GM11168 (cell line): Measurements from ENCODE around the gene GFM1.

ENCODE experiments used
- in situ Hi-C: fragments of 300-500 bp; cut with MboI; formaldehyde crosslinking; loops from one replicate; pipeline ENCODE4 v1.12.0; 2022; ENCODE audit warnings: low sequenced_read_pairs; ENCODE audit not compliant: unreplicated experiment

Gene GFM1

GRCh38 chr3:158722108-158722507, 77.8 kb downstream of the GFM1 start:
- in situ Hi-C loops, result no loop called here

GRCh38 chr3:158723991-158724390, 79.7 kb downstream of the GFM1 start:
- in situ Hi-C loops, result no loop called here

GRCh38 chr3:158725348-158726011, 81.2 kb downstream of the GFM1 start:
- in situ Hi-C loops, result loop anchor here (5.0 kb wide), 1 partner anchor 67 kb away; no protein-coding TSS in a partner anchor

GRCh38 chr3:158727206-158728060, 83.1 kb downstream of the GFM1 start:
- in situ Hi-C loops, result loop anchor here (5.0 kb wide), 1 partner anchor 65 kb away; no protein-coding TSS in a partner anchor

- in situ Hi-C loops, result loop anchor here (5.0 kb wide), 1 partner anchor 64 kb away; no protein-coding TSS in a partner anchor
These were observed 83.7 kb downstream of the GFM1 start for GRCh38 chr3:158728061-158728377.

- in situ Hi-C loops, result loop anchor here (5.0 kb wide), 1 partner anchor 63 kb away; no protein-coding TSS in a partner anchor
These were observed 84.5 kb downstream of the GFM1 start for GRCh38 chr3:158728851-158729250.

GRCh38 chr3:158731486-158731885, 87.2 kb downstream of the GFM1 start:
- in situ Hi-C loops, result no loop called here

- in situ Hi-C loops, result no loop called here
These were observed 87.9 kb downstream of the GFM1 start, which contains the start of gene RARRES1 for GRCh38 chr3:158731938-158732855. Gene RARRES1, minus strand, starts transcription at chr3:158732457. Its CDS starts 42 bp downstream, at chr3:158732415.

GRCh38 chr3:158732856-158733200, 88.5 kb downstream of the GFM1 start:
- in situ Hi-C loops, result no loop called here

- in situ Hi-C loops, result no loop called here
These were observed 89.3 kb downstream of the GFM1 start for GRCh38 chr3:158733656-158734055.

GRCh38 chr3:158735296-158736033, 91.1 kb downstream of the GFM1 start:
- in situ Hi-C loops, result no loop called here

- in situ Hi-C loops, result no loop called here
These were observed 93.1 kb downstream of the GFM1 start for GRCh38 chr3:158737410-158737809.

- in situ Hi-C loops, result no loop called here
These were observed 93.8 kb downstream of the GFM1 start for GRCh38 chr3:158737976-158738615.

- in situ Hi-C loops, result no loop called here
These were observed 94.3 kb downstream of the GFM1 start for GRCh38 chr3:158738653-158739052.

GRCh38 chr3:158739078-158739477, 94.8 kb downstream of the GFM1 start:
- in situ Hi-C loops, result no loop called here

- in situ Hi-C loops, result no loop called here
These were observed 95.3 kb downstream of the GFM1 start for GRCh38 chr3:158739661-158740060.
